GM10266 (cell line): ENCODE measurements around the gene VTI1B.
"Not testable (repeated sequence)": the region's sequence is repeated elsewhere in the genome, so short reads cannot be mapped to it uniquely, and the experiment has no call there.

Source experiments
- DNase-seq: peaks from one replicate; pipeline ENCODE4 v3.0.0; 2012; ENCODE audit errors: extremely low spot score
- TF ChIP-seq, protein P1 (sequence below): IDR thresholded peaks from 2 replicates; pipeline ENCODE4 v1.5.1; 2012; ENCODE audit warnings: mild to moderate bottlenecking, low read depth; ENCODE audit not compliant: control insufficient read depth, insufficient read depth; ENCODE audit errors: missing control alignments

Gene VTI1B

DNA sequence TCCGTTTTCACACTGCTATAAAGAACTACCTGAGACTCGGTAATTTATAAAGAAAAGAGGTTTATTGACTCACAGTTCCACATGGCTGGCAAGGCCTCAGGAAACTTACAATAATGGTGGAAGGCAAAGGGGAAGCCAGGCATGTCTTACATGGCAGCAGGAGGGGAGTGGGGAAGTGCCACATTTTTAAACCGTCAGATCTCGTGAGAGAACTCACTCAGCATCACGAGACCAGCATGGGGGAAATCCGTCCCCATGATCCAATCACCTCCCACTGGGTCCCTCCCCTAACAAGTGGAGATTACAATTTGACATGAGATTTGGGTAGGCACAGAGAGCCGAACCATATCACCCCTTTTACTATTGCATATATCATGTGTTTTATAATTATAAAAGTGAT lies 72.4 kb downstream of the VTI1B start:
- no peak for DNase-seq
- TF ChIP-seq, protein P1, sequence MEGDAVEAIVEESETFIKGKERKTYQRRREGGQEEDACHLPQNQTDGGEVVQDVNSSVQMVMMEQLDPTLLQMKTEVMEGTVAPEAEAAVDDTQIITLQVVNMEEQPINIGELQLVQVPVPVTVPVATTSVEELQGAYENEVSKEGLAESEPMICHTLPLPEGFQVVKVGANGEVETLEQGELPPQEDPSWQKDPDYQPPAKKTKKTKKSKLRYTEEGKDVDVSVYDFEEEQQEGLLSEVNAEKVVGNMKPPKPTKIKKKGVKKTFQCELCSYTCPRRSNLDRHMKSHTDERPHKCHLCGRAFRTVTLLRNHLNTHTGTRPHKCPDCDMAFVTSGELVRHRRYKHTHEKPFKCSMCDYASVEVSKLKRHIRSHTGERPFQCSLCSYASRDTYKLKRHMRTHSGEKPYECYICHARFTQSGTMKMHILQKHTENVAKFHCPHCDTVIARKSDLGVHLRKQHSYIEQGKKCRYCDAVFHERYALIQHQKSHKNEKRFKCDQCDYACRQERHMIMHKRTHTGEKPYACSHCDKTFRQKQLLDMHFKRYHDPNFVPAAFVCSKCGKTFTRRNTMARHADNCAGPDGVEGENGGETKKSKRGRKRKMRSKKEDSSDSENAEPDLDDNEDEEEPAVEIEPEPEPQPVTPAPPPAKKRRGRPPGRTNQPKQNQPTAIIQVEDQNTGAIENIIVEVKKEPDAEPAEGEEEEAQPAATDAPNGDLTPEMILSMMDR = no peak

DNA sequence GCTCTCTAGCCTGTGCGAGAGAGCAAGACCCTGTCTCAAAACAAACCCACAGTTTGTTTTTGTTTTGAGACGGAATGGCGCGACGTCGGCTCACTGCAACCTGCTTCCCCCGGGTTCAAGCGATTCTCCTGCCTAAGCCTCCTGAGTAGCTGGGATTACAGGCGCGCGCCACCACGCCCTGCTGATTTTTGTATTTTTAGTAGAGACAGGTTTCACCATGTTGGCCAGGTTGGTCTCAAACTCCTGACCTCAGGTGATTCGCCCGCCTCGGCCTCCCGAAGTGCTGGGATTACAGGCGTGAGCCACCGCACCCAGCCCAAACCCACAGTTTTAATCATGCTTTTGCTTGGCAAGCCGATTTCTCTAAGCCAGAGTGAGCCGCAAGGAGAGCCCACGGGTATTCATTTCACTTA lies 73.9 kb downstream of the VTI1B start:
- DNase-seq = not testable (repeated sequence)

DNA sequence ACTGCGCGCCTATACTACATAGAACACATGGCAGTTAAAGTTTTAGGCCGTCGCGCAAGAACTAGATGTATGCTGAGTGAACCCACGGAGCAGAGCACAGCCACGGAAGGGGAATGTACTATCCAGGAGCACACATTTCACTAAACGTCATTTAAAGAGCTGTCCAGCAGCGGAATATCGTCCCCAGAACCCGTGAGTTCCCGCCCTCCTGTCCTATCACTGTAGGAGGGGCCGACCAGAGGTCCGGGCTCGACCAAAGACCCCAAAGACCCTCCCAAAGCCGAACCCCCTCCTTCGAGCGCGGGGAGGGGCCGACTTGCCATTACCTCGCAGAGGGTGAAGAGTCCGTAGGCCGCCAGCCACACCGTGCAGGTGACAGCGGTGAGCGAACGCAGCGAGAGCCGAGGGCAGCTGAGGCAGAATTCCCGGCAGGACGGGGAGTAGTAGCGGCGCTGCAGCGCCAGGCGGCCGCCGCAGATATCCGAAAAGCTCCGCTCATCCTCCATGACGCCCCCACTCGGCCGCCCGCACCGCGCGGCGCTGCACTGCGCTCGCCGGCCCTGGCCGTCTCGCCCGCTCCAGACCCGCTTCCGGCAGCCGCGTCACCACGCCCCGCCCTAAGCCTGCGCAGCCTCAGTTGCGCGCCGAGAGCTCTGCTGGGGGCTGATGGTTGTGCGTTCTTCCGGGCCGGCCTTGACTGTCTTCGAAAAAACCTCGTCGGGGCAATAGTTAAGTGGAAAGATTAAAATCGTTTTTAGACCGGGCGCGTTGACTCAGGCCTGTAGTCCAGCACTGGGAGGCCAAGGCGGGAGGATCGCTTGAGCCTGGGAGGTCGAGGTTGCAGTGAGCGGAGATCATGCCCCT lies 74.5 kb downstream of the VTI1B start, which contains the start of gene PIGH:
PIGH (minus strand) TSS at position 571 of the 864 bp plus-strand sequence; CDS start at position 506, 65 bp downstream.
- DNase-seq = peak; percentile 91
- TF ChIP-seq, protein P1 = peak; percentile 73
